Hematopoietic multipotent progenitor cell treated with erythropoietin and hydrocortisone succinate and interleukin-3 and kit ligand, for 17 days (in vitro differentiated cells): Measurements from ENCODE around the gene CBR1.
A peak's percentile ranks its signal among the peaks of the same experiment; 100 is the strongest.

ENCODE experiments used
- DNase-seq: peaks from one replicate; pipeline ENCODE4 v3.0.0-alpha.2; 2015; ENCODE audit warnings: low spot score

Gene CBR1

DNA sequence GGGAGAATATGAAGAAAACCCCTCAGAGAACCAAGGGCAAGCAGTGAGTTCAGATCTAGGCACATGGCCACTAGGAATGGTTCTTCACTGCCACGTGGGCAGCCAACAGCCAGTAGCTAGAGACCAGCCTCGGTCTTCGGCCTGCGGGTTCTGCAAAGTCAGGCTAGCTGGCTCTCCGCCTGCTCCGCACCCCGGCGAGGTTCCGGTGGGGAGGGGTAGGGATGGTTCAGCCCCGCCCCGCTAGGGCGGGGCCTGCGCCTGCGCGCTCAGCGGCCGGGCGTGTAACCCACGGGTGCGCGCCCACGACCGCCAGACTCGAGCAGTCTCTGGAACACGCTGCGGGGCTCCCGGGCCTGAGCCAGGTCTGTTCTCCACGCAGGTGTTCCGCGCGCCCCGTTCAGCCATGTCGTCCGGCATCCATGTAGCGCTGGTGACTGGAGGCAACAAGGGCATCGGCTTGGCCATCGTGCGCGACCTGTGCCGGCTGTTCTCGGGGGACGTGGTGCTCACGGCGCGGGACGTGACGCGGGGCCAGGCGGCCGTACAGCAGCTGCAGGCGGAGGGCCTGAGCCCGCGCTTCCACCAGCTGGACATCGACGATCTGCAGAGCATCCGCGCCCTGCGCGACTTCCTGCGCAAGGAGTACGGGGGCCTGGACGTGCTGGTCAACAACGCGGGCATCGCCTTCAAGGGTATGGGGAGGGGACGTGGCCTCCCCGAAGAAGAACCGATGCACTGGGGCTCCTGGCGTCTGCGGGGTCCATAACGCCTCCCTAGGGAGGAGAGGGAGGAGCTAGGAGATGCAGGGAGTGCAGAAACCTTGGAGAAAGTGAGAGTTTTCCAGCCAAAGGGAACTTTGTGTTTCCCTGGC lies at the start of gene CBR1:
Gene CBR1, plus strand, starts transcription at position 312 of the 871 bp plus-strand sequence. Its CDS starts 92 bp downstream, at position 404.
- peak; percentile 92 for DNase-seq

DNA sequence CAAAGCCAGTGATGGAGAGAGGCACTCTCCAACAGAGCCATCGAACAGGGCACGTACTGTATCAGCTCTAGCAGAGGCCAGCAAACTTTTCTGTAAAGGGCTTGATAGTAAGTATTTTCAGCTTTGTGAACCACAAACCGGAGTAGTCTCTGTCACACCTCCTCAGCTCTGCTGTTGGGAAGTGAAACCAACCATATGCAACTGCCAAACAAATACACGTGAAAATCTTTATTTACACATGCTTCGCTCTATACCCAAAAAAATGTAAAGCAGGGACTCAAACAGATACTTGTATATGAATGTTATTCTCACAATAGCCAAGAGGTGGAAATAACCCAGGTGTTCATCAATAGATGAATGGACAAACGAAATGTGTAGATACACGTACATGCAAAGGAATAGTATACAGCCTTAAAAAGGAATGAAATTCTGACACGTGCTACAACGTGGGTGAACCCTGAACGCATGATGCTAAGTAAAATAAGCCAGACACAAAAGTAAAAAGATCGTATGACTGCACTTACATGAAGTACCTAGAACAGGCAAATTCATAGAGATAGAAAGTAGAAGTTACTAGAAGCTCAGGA lies 48.5 kb upstream of the CBR1 start:
- DNase-seq, result no peak

DNA sequence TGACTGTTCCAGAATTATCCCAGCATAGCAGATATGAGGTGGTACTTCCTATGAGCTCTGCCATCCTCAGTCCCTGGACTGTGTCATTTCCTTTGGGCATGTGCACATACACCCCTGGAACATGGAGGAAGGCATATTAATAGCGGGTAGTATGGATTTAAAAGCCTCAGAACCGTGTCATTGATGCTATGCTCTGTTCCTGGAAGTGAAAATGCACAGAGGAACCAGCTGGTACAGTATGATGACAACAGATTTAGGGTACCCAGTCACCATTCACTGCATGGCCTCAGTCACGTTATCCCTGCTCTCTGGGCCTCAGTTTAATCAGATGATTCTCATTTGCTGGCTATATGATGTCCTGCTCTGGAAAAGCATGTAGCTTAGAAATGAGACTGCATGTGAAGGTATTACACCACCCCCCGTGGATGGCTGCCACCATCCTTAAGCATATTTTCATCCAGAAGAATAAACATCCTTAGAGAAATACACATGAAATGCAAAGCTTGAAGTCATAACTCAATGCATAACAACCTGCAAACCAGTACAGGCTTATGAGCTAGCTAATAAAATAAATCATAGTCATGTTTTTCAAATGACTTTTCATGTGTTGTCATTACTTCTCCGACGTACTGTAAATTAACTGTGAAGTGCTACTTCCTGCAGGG lies 47.3 kb upstream of the CBR1 start:
- no peak for DNase-seq

DNA sequence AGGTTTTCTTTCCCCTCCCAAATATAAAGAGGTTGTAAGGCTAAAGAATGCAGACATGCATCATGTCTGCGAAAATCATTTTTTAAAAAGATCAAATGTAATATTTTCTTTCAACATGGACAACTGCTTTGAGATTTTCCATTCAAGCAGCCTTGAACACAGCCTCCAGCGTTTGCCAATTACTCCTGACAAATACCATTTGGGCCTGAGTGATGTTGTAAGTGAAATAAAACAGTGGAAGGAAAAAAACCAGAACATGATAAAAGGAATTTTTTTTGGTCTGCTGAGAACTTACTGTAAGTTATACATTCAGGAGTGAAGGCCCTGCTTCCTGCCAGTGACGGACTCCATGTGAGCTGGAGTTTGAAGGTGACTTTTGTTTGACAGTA lies 46.7 kb upstream of the CBR1 start:
- DNase-seq, result no peak

DNA sequence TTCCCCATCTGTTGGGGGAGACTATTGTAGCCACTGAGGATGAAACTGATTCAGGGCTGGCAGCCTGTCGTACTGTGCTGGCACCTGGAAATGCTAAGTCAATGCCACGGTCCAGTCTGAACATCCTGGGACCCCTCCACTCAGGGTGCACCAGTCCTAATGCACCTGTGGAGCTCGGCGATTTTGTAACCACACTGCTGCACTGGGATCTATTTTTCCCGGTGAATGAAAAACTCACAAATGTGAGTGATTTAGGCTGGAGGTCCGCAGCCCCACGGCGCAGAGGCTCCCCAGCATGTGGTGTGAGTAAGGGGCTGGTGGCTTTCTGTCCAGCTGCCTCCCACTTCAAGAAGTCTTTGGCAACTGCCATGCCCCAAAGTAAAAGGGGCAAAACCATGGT lies 45.0 kb upstream of the CBR1 start:
- no peak for DNase-seq

DNA sequence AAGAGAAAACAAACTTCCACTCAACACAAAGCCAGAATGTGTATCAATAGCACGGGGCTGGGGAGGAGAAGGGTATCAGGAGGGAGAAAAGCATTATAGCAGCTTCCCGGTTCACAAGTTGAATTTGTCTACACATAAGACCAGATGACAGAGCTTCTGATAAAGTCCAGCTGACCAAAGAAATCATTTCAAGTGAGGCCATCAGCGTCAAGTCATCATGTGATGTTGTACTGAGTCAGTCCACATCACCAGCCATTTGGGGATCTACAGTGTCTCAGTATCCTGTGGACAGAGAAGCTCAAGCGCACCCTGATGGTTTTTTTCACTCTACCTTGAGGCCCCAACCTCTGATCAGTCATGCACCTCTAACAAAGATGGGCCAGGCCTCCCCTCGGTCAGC lies 42.5 kb upstream of the CBR1 start:
- DNase-seq, result no peak

DNA sequence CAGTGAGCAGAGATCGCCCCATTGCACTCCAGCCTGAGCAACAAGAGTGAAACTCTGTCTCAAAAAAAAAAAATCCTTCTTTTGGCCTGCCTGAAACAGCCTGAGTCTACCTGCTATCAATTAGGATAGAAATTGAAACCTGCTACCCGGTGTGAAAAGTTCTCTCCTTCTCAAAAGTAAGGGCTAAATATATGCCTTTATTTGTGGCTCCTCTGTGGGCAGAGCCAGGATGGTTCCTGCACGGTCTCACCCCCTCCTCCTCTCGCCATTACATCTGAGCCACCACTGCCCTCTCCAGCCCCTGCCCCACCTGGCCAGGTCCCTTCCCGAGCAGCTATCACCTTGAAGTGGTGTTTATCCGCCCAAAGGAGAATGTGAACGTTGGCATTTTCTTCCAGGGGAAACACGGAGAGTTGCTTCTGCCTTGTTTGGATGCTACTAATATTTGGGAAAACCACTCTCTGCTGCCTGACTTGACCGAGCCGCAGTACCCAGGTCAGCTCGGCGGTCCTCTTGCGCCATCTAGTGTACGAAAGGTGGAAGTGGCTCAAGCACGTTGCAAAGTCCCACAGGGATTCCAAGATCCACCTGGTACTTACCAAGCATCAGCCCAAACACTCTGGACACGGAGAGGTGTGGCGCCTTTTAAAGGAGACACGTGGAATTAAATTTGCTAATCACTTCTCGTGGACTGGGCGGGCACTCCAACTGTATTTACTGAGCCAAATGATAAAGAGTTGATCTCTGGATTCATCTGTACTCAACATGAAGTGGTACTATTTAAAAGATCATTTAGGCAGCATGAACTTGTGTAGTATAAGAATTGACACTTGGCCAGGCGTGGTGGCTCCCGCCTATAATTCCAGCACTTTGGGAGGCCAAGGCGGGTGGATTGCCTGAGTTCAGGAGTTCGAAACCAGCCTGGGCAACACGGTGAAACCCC lies 41.4 kb upstream of the CBR1 start:
- DNase-seq, result peak; percentile 79

DNA sequence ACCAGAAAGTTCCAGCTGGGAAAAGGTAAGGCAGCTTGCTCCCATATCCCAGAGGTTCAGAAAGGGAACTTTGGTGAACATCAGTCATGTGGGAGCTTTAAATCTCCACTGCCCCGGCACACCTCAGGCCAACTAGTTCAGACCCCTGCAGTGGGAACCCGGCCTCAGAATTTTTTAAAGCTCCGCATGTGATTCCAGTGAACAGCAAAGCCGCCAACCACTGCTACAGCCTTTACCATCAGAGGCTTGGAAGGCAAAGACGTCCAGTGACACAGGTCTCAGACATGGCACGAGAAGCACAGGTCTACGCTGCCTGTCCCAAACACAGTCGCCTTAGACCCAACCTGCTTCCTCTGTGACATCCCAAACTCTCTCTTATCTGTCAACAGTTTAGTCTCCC lies 40.5 kb upstream of the CBR1 start:
- no peak for DNase-seq

DNA sequence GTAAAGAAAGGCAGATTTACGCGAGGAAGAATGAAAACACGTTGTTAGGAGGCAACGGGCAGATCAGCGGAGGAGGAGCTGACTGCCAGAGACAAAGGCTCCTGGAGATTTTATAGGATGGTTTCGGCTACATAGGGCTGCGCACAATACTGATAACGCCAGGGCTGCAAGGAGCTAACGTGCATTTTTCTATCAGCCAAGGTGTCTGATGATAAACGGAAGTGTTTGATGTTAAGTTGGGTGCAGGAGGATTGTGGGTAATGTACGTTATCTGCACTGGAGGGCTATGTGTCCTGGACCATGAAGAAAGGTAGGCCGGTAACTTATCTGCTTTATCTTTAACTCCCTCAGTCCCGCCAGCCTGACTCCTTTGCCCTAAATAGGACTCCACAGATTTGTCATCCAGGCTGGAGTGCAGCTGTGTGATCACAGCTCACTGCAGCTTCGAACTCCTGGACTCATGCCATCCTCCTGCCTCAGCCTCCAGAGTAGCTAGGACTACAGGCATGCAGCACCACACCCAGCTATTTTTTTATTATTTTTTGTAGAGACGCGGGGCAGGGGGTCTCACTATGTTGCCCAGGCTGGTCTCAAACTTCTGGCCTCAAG lies 39.1 kb upstream of the CBR1 start:
- DNase-seq, result no peak

DNA sequence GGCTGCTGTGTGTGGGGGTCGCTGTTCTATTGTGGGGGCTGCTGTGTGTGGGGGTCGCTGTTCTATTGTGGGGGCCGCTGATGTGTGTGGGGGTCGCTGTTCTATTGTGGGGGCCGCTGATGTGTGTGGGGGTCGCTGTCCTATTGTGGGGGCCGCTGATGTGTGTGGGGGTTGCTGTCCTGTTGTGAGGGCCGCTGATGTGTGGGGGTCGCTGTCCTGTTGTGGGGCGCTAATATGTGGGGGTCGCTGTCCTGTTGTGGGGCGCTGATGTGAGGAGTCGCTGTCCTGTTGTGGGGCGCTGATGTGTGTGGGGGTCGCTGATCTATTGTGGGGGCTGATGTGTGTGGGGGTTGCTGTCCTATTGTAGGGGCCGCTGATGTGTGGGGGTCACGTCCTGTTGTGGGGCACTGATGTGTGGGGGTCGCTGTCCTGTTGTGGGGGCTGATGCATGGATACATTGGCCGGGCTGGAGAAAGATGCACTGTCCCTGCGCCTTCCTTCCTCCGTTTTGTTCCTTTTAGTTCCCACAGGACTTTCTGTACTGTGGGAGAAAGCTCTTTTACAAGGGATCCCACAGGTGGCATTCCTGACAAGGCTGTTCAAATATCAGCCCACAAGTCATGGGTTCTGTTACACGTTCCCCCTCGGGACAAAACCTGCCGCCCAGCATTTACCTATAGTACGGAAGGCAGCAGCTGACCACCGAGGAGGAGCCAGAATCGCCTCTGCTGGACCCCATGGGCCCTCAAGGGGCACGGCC lies 37.0 kb upstream of the CBR1 start:
- DNase-seq, result no peak

DNA sequence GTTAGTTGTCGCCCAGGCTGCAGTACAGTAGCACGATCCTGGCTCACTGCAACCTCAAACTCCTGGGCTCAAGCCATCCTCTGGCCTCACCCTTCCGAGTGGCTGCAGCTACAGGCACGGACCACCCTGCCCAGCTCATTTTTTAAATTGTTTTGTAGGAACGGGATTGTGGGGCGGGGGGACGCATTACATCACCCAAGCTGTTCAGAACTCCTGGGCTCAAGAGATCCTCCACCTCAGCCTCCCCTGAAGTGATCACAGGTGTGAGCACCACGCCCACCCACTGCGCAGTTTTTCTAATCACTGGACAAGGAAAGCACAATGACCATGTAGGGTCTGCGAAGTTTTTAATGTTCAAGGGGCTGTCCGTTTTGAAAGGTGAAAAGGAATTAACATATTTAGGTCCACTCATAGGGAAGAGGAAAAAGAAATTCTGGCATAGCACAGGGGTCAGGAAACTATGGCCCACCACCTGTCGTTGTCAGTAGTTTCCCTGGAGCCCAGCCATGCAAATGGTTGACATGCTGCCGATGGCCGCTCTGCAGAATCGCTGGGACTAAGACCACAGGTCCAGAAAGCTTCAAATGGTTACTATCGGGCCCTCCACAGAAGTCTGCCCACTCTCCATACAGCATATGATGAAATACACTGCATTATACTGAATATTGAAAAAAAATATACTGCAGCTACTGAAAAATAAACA lies 35.5 kb upstream of the CBR1 start:
- no peak for DNase-seq

DNA sequence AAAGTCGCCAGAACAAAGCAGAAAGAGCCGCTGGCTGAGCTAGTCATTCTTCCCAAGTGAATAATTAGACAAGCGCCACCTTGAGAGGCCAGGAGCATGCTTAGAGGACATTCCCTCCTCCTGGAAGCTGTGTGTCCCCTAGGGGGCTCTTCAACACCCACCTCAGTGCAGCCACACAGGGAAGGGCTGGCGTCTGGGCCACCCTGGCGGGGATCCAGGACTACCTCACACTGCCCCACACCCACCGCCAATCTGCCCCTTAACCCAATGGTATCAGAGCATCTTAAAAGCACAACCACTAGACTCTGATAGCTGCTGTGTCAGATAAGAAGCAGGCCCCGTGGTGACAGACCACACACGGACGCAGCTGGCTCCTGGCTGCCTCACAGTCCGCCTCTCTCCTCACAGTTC lies 34.4 kb upstream of the CBR1 start:
- DNase-seq, result no peak

DNA sequence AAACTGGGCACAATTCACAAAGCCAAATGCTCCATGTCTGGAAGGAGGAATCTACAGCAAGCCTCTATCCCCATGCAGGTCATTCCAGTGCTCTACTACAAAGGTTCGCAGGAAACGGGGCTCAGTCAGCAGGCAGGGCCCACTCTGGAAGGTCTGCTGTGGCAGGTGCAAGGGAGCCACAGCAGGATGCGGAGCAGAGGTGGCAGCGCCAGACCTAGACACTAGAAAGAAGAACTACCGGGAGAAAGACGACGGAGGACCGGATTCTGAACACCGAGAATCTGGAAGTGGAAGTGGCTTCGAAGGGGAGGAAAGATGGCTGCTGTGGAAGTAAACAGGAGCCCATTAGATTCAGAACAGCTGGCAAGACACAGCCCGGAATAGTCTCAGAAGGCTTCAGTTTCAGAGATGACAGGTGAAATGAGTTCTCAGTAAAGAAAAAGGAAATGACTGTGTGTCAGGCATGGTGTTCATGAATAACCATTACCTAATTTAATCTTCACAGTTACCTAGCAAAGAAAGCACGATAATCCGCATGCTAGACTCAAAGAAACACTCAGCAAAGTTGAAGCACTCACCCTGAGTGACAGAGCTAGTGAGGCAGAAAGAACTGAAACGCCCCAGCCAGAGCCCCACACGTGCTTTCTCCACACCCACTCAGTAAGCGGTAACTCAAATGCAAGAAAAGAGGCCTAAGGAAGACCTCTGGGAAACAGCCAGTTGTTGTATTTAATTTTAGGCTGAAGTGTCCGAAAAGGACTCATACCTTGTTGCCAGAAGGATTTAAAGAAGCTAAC lies 30.9 kb upstream of the CBR1 start:
- DNase-seq, result no peak

DNA sequence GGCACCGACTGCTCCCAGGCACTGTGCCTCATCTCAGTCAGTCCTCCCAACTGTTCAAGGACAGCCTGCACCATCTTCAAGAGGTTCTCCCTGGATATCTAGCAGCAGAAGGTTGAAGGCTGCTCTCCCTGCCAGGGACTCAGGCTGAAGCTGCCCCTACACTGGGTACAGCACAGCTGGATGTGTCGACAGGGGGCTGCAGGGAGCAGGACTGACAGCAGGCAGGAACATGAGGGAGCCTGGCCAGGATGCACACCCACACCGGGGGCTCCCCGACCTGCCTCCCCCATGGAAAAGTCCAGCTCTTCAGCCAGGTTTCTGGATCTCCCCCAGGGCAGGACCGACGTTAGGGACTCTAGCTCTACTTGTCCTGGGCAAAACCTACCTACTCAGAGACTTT lies 30.0 kb upstream of the CBR1 start:
- no peak for DNase-seq

DNA sequence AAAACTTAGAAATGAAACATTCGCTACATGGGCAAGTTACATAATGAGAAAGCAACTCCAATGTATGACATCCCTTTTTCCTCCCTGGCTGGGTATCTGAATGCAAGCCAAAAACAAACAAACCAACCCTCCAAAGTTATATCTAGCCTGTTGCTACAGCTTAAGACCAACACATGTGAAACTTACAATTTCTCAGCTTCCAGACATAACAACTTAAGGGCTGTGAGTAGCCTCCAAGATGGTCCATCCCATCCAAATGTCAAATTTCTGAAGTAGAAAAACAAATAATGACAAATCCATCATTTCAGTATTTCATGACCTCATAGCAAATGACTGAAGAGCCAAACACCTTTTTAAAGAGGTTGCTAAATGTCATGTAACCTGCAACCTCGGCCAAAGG lies 29.4 kb upstream of the CBR1 start:
- DNase-seq, result no peak

DNA sequence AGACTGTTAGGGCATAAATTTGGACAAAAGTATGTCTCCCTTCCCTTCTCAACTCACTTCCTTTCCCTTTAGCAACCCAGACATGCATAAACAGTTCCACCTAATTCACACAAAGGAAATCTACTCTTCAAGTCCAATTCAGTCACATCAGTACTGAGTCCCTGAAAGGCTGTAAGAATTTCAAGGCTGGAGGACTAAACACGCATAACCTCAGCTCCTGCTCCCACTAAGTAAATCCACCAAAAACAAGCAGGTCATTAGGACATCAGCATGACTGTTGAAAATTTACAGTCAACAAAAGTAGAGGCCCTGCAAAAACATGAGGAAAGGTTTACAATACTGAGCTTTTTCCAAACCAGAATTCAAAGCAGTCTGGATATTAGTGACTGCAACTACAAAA lies 27.9 kb upstream of the CBR1 start:
- no peak for DNase-seq

DNA sequence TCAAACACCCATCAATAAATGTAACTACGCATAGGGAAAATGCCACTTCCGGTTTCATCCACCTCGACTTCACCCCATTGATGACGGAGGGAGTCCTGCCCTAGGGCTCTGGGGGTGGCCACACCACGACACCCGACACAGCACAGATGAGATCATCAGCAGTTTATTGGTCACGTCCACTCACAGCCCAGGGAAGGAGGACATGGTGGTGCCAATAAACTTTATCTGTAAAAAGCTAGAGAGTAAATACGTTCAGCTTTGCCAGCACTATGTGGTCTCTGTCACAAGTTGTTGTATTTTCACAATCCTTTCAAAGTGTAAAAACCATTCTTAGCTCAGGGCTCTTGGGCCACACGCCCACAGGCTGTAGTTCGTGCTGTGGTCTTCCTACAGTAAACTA lies 25.8 kb upstream of the CBR1 start:
- DNase-seq, result no peak

DNA sequence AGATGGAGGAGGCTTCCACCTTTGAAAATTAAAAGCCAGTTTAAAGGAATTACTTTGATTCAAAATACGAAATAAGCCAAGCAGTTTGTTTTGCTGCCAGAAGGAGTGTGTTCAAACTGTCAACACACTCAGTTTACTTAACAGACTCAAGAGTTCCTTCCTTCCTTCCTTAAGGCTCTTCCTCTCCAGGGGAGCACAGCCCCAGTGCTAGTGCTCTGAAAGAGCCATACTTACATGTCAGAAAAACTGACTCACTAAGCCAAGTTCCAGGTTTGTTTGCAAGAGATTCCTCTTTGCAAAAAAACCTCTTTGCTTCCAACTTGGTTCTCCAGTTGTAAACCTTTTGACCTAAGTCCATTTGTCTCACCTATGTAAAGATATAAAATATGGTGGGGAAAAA lies 23.8 kb upstream of the CBR1 start:
- no peak for DNase-seq

DNA sequence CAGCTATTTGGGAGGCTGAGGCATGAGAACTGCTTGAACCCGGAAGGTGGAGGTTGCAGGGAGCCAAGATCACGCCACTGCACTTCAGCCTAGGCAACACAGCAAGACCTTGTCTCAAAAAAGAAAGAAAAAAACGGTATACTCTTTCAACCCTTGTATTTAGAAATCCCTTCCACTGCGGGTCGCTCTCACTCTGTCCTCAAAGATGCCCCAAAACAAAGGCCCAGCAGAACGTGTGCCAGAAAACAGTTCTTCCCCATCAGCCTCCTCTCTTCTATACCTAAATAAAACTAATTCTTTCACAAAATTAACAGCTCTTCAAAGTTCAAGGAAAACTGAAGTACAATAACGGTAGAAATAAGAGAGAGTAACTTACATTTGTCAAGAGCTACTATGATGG lies 22.7 kb upstream of the CBR1 start:
- DNase-seq, result no peak

DNA sequence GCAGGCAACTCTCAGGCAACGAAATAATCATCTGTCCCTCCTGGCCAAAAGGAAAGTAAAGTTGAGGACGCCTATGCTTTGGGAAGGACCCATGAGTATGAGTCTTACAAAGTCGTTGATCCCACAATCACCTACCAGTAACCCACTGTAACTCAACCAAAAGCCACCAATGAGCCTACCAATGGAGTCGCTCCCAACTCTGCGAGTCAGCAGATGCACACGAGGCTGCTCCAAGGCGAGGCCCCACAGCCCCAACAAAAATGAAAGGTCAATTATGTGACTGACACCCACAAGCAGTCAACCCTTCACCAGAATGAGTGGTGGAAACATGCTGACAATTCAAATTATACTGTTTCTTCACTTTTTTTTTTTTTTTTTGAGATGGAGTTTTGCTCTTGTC lies 21.5 kb upstream of the CBR1 start:
- DNase-seq, result no peak
